ENCODE results near the gene OR7E24. TPM values are rescaled to one million over a fixed set of nuclear protein-coding genes. Genes with fewer than 3 reads are reported as not detected.
"Not testable (repeated sequence)": the region's sequence is repeated elsewhere in the genome, so short reads cannot be mapped to it uniquely, and the experiment has no call there.

Gene OR7E24
- not detected for total RNA-seq

- no peak within 1 kb of the TSS for H3K4me3 ChIP-seq (ENCODE audit: low read depth, poor library complexity, severe bottlenecking)
- 75 to 87% methylated on average over 1 of the region's 1 CpG for WGBS, 2 donors
- intact Hi-C loops (cut with DNase I; ENCODE audit: low total_unique reads) = no loop called here
- TF ChIP-seq CTCF (IDR thresholded peaks at IDR 0.05) (no peak), POLR2A (IDR thresholded peaks at IDR 0.05) (no peak)
- DNase-seq (ENCODE audit: low spot score in 2 of 2) = no peak
Observed at GRCh38 chr19:9250630-9251029, at the start of gene OR7E24. Gene OR7E24 (plus strand): TSS chr19:9250930. CDS start chr19:9251044, 114 bp downstream.

- no peak for TF ChIP-seq POLR2A (IDR thresholded peaks at IDR 0.05)
- TF ChIP-seq CTCF (IDR thresholded peaks at IDR 0.05) = peak in 1 of 3 donors; percentile 54
- DNase-seq (ENCODE audit: low spot score in 2 of 2) = peak; percentile 38 to 91
- 30 to 34% methylated on average over 13 of the region's 13 CpGs for WGBS, 2 donors
- H3K4me3 ChIP-seq (ENCODE audit: low read depth, poor library complexity, severe bottlenecking) = no peak overlapping the region
- intact Hi-C loops (cut with DNase I; ENCODE audit: low total_unique reads) = loop anchor here (10.0 kb wide), 1 partner anchor 579 kb away; no protein-coding TSS in a partner anchor
Observed at GRCh38 chr19:9205501-9206113, 45.1 kb upstream of the OR7E24 start.

GRCh38 chr19:9219489-9219888 is 31.2 kb upstream of the OR7E24 start, which contains the start of gene OR7D4:
Gene OR7D4 (minus strand): TSS chr19:9219589. CDS start chr19:9214837, 4,752 bp downstream.
- no peak for TF ChIP-seq CTCF (IDR thresholded peaks at IDR 0.05)
- 71 to 74% methylated on average over 3 of the region's 3 CpGs for WGBS, 2 donors
- DNase-seq (ENCODE audit: low spot score in 2 of 2) = no peak
- H3K4me3 ChIP-seq (ENCODE audit: low read depth, poor library complexity, severe bottlenecking) = no peak within 1 kb of the TSS
- intact Hi-C loops (cut with DNase I; ENCODE audit: low total_unique reads) = no loop called here

GRCh38 chr19:9251236-9251635 is 506 bp downstream of the OR7E24 start:
- intact Hi-C loops (cut with DNase I; ENCODE audit: low total_unique reads) = no loop called here
- WGBS, 2 donors = 72 to 74% methylated on average over 5 of the region's 5 CpGs
- no peak for DNase-seq (ENCODE audit: low spot score in 2 of 2)
- TF ChIP-seq CTCF (IDR thresholded peaks at IDR 0.05) = no peak
- TF ChIP-seq POLR2A (IDR thresholded peaks at IDR 0.05) = no peak
- no peak overlapping the region for H3K4me3 ChIP-seq (ENCODE audit: low read depth, poor library complexity, severe bottlenecking)

- DNase-seq (ENCODE audit: low spot score in 2 of 2); H3K4me3 ChIP-seq (ENCODE audit: low read depth, poor library complexity, severe bottlenecking); intact Hi-C loops (cut with DNase I; ENCODE audit: low total_unique reads): not testable (repeated sequence)
- 2 to 24% methylated on average over 8 to 27 of the region's 38 CpGs for WGBS, 2 donors
Observed at GRCh38 chr19:9283485-9283884, 32.8 kb downstream of the OR7E24 start.

- no peak overlapping the region for H3K4me3 ChIP-seq (ENCODE audit: low read depth, poor library complexity, severe bottlenecking)
- WGBS, 2 donors = 94 to 100% methylated on average over 2 of the region's 2 CpGs
- TF ChIP-seq POLR2A (IDR thresholded peaks at IDR 0.05) = no peak
- TF ChIP-seq CTCF (IDR thresholded peaks at IDR 0.05) = no peak
- DNase-seq (ENCODE audit: low spot score in 2 of 2) = no peak
- intact Hi-C loops (cut with DNase I; ENCODE audit: low total_unique reads) = no loop called here
Observed at GRCh38 chr19:9289231-9289884, 38.6 kb downstream of the OR7E24 start.
